Mesothelial cell of epicardium (in vitro differentiated cells): ENCODE measurements around the gene TTLL6. TPM values are rescaled to one million over a fixed set of nuclear protein-coding genes. Genes with fewer than 3 reads are reported as not detected.
A peak's percentile ranks its signal among the peaks of the same experiment; 100 is the strongest.

Experiments used
- DNase-seq, 2 experiments: peaks; one replicate each; pipeline ENCODE4 v3.0.0; 2021; ENCODE audit warnings: low spot score in 2 of 2; ENCODE audit not compliant: unreplicated experiment in 2 of 2
- H3K27ac Mint-ChIP-seq: 2 replicates; pipeline ENCODE4 v1.8.0; 2021; ENCODE audit warnings: mixed read lengths
- H3K27me3 Mint-ChIP-seq: 2 replicates; pipeline ENCODE4 v1.8.0; 2021; ENCODE audit warnings: low read depth, mixed read lengths
- H3K36me3 Mint-ChIP-seq: 2 replicates; pipeline ENCODE4 v1.8.0; 2021; ENCODE audit warnings: mixed read lengths
- H3K4me1 Mint-ChIP-seq: 2 replicates; pipeline ENCODE4 v1.8.0; 2021; ENCODE audit warnings: mixed read lengths
- H3K4me3 Mint-ChIP-seq: 2 replicates; pipeline ENCODE4 v1.8.0; 2021; ENCODE audit warnings: mild to moderate bottlenecking, moderate library complexity, mixed read lengths
- H3K9me3 Mint-ChIP-seq: 2 replicates; pipeline ENCODE4 v1.8.0; 2021; ENCODE audit warnings: mixed read lengths
- total RNA-seq: library from RNA; stranded (reverse); gene quantifications from 3 replicates; pipeline ENCODE4 v1.2.1, GENCODE V29; 2021
- TF ChIP-seq, protein P1 (sequence below): fragments of 200-600 bp; sonication (generic); IDR thresholded peaks from one replicate; pipeline ENCODE4 v1.5.0; 2021; ENCODE audit warnings: antibody characterized with exemption; ENCODE audit not compliant: unreplicated experiment

Gene TTLL6
- total RNA-seq, 1 donor from 2014 or later, result not detected

DNA sequence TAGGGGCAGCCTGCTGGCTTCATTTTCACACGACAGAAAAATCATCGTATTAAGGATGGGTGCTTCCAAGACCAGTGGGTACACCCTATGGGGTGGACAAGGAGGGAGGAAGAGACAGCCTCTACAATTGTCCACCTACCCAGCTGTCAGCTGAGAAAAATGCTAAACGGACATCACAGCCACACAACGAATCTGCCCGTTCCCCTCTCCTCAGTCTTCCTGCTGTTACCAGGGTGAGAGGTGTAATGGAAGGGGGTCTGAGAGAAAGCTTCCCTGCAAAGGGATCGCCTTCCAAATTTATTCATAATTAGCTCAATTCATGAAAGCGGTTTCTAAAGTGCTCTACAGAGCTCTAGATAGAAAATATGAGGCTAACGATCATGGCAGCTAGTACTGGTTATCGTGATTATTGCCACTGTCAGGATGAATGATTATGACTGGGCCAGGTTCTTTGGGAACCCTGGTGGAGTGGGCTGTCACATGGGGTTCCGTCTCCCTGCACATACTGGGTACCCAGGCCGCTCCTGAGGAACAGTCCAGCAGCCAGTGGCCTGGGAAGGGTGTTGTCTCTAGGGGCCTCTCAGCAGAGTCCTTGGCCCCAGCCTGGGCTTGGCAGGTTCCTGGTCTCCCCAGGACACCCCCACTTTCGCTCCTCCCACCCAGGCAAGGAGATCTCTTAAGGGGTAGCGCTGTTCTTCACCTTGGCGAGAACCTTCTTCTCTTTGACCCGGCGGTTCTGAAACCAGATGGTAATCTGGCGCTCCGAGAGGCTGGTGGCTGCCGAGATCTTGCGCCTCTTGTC lies 90.7 kb downstream of the TTLL6 start:
- Mint-ChIP-seq H3K4me3 (peak overlapping the region; percentile 79), H3K27ac (peak overlapping the region; percentile 88), H3K4me1 (peaks cover 53% of the 10 kb centered on the region), H3K9me3 (no peaks in the 10 kb centered on the region), H3K36me3 (no peaks in the 10 kb centered on the region), H3K27me3 (peaks cover 97% of the 10 kb centered on the region)
- TF ChIP-seq, protein P1, sequence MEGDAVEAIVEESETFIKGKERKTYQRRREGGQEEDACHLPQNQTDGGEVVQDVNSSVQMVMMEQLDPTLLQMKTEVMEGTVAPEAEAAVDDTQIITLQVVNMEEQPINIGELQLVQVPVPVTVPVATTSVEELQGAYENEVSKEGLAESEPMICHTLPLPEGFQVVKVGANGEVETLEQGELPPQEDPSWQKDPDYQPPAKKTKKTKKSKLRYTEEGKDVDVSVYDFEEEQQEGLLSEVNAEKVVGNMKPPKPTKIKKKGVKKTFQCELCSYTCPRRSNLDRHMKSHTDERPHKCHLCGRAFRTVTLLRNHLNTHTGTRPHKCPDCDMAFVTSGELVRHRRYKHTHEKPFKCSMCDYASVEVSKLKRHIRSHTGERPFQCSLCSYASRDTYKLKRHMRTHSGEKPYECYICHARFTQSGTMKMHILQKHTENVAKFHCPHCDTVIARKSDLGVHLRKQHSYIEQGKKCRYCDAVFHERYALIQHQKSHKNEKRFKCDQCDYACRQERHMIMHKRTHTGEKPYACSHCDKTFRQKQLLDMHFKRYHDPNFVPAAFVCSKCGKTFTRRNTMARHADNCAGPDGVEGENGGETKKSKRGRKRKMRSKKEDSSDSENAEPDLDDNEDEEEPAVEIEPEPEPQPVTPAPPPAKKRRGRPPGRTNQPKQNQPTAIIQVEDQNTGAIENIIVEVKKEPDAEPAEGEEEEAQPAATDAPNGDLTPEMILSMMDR, result no peak
- DNase-seq, result no peak

DNA sequence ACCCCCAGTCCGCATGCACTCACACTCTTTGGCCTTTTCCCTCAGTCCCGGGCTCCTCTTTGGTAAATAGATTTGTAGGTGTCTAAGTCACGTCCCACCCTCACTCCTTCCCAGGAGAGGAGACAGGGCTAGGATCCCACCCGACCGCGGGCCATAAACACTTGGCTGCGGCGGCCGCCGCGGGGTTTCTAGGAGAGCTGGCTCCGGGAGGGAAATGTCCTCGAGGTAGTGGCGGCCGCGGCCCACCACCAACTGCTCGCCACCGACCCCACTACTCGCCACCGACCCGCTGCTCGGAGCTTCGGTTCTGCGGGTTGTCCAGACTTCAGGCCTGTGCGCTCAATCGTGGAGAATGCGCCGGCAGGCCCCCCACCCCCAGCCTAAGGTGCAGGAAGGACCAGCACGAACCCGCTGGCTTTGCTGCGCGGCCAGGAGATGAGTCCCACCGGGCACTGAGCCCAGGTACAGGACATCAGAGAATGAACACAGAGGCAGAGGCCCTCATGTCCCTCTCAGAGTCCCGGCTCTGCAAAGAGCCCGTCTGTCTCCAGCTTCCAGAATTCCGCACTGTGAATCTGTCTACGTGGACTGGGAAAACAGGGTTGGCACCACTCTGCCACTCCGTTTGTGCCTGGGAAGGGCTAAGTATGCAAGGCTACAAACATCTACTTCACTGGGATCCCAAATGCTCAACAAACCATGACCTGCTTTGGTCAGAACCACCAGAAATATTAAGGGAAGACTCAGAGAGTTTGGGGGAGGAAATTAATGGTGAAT lies 91.6 kb downstream of the TTLL6 start:
- peak overlapping the region; percentile 88 for H3K27ac Mint-ChIP-seq
- H3K4me3 Mint-ChIP-seq, result peak overlapping the region; percentile 79
- H3K4me1 Mint-ChIP-seq, result peaks cover 58% of the 10 kb centered on the region

DNA sequence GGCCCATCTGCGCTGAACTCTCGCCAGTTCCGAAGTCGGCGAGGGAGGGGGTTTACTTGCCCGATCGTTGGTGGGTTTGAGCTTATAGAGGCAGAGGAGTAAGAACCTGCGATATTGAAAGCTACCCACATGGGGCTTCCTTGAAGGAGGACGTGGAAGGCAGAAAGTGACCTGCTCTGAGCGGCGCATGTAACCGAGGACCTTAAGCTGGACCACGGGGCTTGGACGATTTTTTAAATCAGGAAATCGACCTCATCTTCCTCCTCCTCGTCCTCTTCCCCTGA lies 92.1 kb downstream of the TTLL6 start:
- no peak for DNase-seq
- Mint-ChIP-seq H3K4me3 (peak overlapping the region; percentile 79), H3K4me1 (peaks cover 58% of the 10 kb centered on the region), H3K27ac (peak overlapping the region; percentile 88), H3K27me3 (peaks cover 98% of the 10 kb centered on the region), H3K9me3 (no peaks in the 10 kb centered on the region), H3K36me3 (no peaks in the 10 kb centered on the region)
- TF ChIP-seq, protein P1, result no peak

More for the DNA sequence above, 91.6 kb downstream of the TTLL6 start:
- peaks cover 98% of the 10 kb centered on the region for H3K27me3 Mint-ChIP-seq
- no peak for DNase-seq
- no peaks in the 10 kb centered on the region for H3K9me3 Mint-ChIP-seq
- TF ChIP-seq, protein P1, result no peak
- H3K36me3 Mint-ChIP-seq, result no peaks in the 10 kb centered on the region

DNA sequence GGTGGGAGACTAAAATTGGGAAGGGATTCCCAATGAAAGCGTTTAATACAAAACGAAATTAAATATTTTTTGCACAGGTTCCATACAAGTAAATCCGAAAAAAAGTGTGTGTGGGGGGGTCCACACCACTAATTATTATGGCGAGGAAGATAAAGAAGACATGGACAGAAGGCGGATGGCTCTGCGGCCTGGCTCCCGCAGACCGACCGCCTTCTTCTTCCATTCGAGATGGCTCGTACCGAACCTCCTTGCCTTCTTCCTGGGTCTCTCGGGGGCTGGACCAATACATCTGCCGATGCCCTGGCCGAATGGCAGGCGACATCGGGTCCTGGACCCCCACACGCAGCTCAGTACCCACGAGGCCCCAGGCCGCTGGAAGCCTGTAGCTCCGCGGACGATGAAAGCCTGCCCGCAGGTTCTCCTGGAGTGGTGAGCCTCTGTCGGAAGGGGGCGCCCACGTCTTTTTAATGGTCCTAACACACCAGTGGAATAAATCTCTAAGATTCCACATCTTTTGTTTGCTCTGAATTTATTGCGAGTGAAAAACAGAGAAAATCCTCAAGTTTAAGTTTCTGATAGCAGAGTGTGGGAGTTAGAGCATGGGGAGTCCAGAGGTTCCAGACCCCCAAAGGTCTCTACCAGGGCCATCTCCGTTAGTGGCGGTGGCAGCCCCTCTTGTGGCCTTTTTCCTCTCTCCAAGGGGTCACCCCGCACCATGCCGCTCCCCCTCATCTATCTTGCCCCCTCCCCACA lies 92.6 kb downstream of the TTLL6 start:
- peak overlapping the region; percentile 79 for H3K4me3 Mint-ChIP-seq
- no peaks in the 10 kb centered on the region for H3K36me3 Mint-ChIP-seq
- peak; percentile 79 to 95 for DNase-seq
- peaks cover 57% of the 10 kb centered on the region for H3K4me1 Mint-ChIP-seq
- H3K27ac Mint-ChIP-seq, result peak overlapping the region; percentile 95
- H3K9me3 Mint-ChIP-seq, result no peaks in the 10 kb centered on the region
- TF ChIP-seq, protein P1, result peak; percentile 71
- H3K27me3 Mint-ChIP-seq, result peaks cover 98% of the 10 kb centered on the region

DNA sequence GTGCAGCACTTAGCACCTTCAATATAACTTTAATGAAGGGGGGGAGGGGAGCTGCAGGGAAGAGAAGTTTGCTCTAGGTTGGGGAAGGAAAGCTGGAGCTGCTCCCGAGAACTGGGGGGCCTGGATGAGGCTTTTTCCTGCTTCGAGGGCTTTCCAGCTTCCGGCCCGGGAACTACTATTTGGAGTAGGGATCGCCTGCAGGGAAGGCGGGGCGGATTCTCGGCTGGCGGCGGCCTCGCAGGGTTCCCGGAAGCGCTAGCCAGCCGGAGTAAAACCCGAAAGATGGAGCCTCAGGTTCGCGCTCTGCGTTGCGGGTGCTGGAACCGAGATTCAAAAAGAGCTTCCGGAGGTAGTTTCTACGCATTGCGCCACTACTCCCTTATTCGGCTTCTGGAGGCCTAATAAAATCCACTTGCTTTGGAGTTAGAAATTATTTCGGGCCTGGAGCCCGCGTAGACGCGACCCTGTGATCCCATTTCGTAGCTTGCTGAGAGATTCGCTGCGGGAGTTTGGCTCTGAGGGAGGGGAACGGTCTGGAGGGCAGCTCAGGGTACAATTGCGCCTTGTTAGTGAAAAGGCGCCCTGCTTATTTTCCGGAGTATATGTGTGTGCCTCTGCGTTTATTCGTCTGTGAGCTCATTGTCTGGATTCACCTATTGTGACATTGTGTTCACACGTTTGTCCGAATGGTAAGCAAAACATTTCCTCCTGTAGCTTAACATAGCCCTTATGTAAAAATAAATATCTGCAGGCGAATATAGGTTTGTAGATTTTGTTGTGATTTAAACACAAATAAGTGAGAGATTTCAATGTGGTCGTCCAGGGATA lies 93.4 kb downstream of the TTLL6 start:
- Mint-ChIP-seq H3K27me3 (peaks cover 98% of the 10 kb centered on the region), H3K27ac (peak overlapping the region; percentile 95), H3K4me1 (peaks cover 54% of the 10 kb centered on the region), H3K9me3 (no peaks in the 10 kb centered on the region), H3K36me3 (no peaks in the 10 kb centered on the region), H3K4me3 (peak overlapping the region; percentile 79)
- TF ChIP-seq, protein P1, result no peak
- DNase-seq, result no peak
